ENCODE measurements around the gene OR2S2. TPM values are rescaled to one million over a fixed set of nuclear protein-coding genes. Genes with fewer than 3 reads are reported as not detected.

The OR2S2 gene
- total RNA-seq, 1 donor from 2014 or later: not detected

GRCh38 chr9:35923927-35924763 is 33.8 kb downstream of the OR2S2 start:
- H3F3A ChIP-seq (ENCODE audit: low read depth): no peaks in the 10 kb centered on the region
- no peaks in the 10 kb centered on the region for H3K4me1 ChIP-seq
- no peak overlapping the region for H2AFZ ChIP-seq (replicated peaks)
- no peak overlapping the region for H3K4me2 ChIP-seq
- H3K4me3 ChIP-seq: no peak overlapping the region
- H3K4me1 Mint-ChIP-seq: peaks cover 11% of the 10 kb centered on the region
- no peak for DNase-seq (ENCODE audit: low spot score)
- H3K4me3 Mint-ChIP-seq: no peak overlapping the region
- H3K27me3 Mint-ChIP-seq (ENCODE audit: insufficient read depth, low read depth): peaks cover 2% of the 10 kb centered on the region
- no peak overlapping the region for H3K27ac Mint-ChIP-seq
- no peaks in the 10 kb centered on the region for H3K79me2 ChIP-seq (ENCODE audit: low read depth)
- H3K27ac ChIP-seq: no peak overlapping the region
- no peaks in the 10 kb centered on the region for H3K27me3 ChIP-seq
- no peaks in the 10 kb centered on the region for H3K9me3 ChIP-seq (ENCODE audit: low read depth)
- H4K20me1 ChIP-seq (ENCODE audit: low read depth): no peaks in the 10 kb centered on the region
- H3K9ac ChIP-seq: no peak overlapping the region
- no peaks in the 10 kb centered on the region for H3K9me3 Mint-ChIP-seq
- TF ChIP-seq EZH2phosphoT487 (IDR thresholded peaks at IDR 0.05) (no peak), EZH2 (IDR thresholded peaks at IDR 0.05) (no peak), CTCF (IDR thresholded peaks at IDR 0.05) (no peak)
- H3K36me3 Mint-ChIP-seq: no peaks in the 10 kb centered on the region
- H3K36me3 ChIP-seq: no peaks in the 10 kb centered on the region

GRCh38 chr9:35923598-35923926 is 34.4 kb downstream of the OR2S2 start:
- Histone ChIP-seq H3K36me3 (no peaks in the 10 kb centered on the region), H3K4me1 (no peaks in the 10 kb centered on the region), H3K79me2 (ENCODE audit: low read depth) (no peaks in the 10 kb centered on the region), H3K4me2 (no peak overlapping the region), H2AFZ (replicated peaks) (no peak overlapping the region), H3K4me3 (no peak overlapping the region), H4K20me1 (ENCODE audit: low read depth) (no peaks in the 10 kb centered on the region), H3K9me3 (ENCODE audit: low read depth) (no peaks in the 10 kb centered on the region), H3K27ac (no peak overlapping the region), H3K27me3 (no peaks in the 10 kb centered on the region), H3F3A (ENCODE audit: low read depth) (no peaks in the 10 kb centered on the region), H3K9ac (no peak overlapping the region)
- Mint-ChIP-seq H3K27me3 (ENCODE audit: insufficient read depth, low read depth) (peaks cover 2% of the 10 kb centered on the region), H3K9me3 (no peaks in the 10 kb centered on the region), H3K27ac (no peak overlapping the region), H3K4me1 (peaks cover 11% of the 10 kb centered on the region), H3K4me3 (no peak overlapping the region), H3K36me3 (no peaks in the 10 kb centered on the region)
- DNase-seq (ENCODE audit: low spot score): no peak
- TF ChIP-seq EZH2phosphoT487 (IDR thresholded peaks at IDR 0.05) (no peak), EZH2 (IDR thresholded peaks at IDR 0.05) (no peak), CTCF (IDR thresholded peaks at IDR 0.05) (no peak)

GRCh38 chr9:35920051-35920620 is 37.8 kb downstream of the OR2S2 start:
- Histone ChIP-seq H3K4me2 (no peak overlapping the region), H3K4me1 (no peaks in the 10 kb centered on the region), H4K20me1 (ENCODE audit: low read depth) (no peaks in the 10 kb centered on the region), H2AFZ (replicated peaks) (no peak overlapping the region), H3K9me3 (ENCODE audit: low read depth) (no peaks in the 10 kb centered on the region), H3K4me3 (no peak overlapping the region), H3K36me3 (no peaks in the 10 kb centered on the region), H3K79me2 (ENCODE audit: low read depth) (no peaks in the 10 kb centered on the region), H3K9ac (no peak overlapping the region), H3K27me3 (no peaks in the 10 kb centered on the region), H3K27ac (no peak overlapping the region), H3F3A (ENCODE audit: low read depth) (no peaks in the 10 kb centered on the region)
- no peak for DNase-seq (ENCODE audit: low spot score)
- Mint-ChIP-seq H3K27me3 (ENCODE audit: insufficient read depth, low read depth) (no peaks in the 10 kb centered on the region), H3K27ac (no peak overlapping the region), H3K4me3 (no peak overlapping the region), H3K9me3 (no peaks in the 10 kb centered on the region), H3K36me3 (no peaks in the 10 kb centered on the region), H3K4me1 (peaks cover 11% of the 10 kb centered on the region)
- TF ChIP-seq CTCF (IDR thresholded peaks at IDR 0.05): no peak
- no peak for TF ChIP-seq EZH2phosphoT487 (IDR thresholded peaks at IDR 0.05)
- TF ChIP-seq EZH2 (IDR thresholded peaks at IDR 0.05): no peak
